GM08714 (cell line): Measurements from ENCODE around the gene RFX2.
"Not testable (repeated sequence)": the region's sequence is repeated elsewhere in the genome, so short reads cannot be mapped to it uniquely, and the experiment has no call there.

Experiments
- H3K4me3 ChIP-seq: fragments of 200-500 bp; sonication (Bioruptor generic); 2 replicates; pipeline ENCODE4 v1.5.1; 2014; ENCODE audit warnings: mild to moderate bottlenecking, low read length, inconsistent platforms
- ZNF274 ChIP-seq: IDR thresholded peaks from 2 replicates; pipeline ENCODE4 v1.6.1; 2012; ENCODE audit warnings: mild to moderate bottlenecking, low read depth, low read length

Gene RFX2

DNA sequence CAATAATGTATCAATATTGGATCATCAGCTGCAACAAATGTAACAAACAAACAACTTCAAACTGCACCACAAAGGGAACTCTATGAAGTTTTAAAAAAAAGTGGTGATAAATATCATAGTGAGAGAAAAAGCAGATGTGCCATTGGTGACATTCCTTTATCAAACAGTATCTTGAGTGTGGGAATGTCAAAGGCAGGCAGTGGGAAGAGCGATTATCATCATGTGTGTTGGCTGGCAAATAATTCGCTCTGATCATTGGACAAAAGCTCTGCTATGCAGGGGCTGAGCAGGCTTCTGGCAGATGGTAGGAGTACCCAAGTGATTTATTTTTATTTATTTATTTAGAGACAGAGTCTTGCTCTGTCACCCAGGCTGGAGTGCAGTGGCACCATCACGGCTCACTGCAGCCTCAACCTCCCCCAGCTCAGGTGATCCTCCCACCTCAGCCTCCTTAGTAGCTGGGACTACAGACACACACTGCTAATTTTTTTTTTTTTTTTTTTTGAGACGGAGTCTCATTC, 76.5 kb downstream of the RFX2 start:
- H3K4me3 ChIP-seq, result no peak overlapping the region
- TF ChIP-seq ZNF274, result no peak

DNA sequence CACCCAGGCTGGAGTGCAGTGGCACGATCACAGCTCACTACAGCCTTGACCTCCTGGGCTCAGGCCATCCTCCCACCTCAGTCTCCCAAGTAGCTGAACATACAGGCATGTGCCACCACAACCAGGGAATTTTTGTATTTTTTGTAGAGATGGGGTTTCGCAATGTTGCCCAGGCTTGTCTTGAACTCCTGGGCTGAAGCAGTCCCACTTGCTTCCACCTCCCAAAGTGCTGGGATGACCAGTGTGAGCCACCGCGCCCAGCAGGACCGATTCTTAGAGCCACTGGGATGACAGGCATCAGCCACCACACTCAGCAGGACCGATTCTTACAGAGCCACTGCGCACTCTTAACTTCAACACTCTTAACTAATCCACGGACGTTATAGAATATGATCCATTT, 77.5 kb downstream of the RFX2 start:
- TF ChIP-seq ZNF274, result no peak
- H3K4me3 ChIP-seq, result no peak overlapping the region

DNA sequence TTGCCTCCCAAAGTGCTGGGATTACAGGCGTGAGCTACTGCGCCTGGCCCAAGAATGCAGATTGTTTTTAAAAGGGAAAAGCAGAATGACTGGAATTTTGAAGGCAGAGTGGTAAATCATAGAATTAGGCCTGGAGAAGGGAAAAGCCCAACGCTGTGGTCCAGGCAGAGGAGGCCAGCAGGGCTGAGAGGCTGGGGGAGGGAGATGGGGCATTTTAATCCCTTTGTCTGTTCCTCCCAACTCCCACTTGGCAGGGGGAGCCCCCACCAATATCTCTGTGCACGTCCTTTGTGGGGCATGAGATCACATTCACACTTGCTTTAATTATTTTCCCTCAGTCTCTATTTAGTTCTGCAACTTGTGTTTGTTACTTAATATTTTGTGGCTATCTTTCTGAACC, 77.9 kb downstream of the RFX2 start:
- no peak for TF ChIP-seq ZNF274
- H3K4me3 ChIP-seq, result no peak overlapping the region

DNA sequence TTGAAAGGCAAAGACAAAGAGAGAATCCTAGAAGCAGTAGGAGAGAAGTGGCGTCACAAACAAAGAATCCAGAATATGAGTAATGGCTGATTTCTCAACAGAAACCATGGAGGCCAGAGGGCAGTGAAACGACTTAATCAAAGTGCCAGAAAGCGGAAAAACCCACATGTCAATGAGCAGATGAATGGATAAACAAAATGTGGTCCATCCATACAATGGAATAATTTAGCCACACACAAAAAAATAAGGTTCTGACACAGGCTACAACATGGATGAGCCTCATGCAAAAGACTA, 80.1 kb downstream of the RFX2 start:
- no peak overlapping the region for H3K4me3 ChIP-seq
- TF ChIP-seq ZNF274, result no peak

DNA sequence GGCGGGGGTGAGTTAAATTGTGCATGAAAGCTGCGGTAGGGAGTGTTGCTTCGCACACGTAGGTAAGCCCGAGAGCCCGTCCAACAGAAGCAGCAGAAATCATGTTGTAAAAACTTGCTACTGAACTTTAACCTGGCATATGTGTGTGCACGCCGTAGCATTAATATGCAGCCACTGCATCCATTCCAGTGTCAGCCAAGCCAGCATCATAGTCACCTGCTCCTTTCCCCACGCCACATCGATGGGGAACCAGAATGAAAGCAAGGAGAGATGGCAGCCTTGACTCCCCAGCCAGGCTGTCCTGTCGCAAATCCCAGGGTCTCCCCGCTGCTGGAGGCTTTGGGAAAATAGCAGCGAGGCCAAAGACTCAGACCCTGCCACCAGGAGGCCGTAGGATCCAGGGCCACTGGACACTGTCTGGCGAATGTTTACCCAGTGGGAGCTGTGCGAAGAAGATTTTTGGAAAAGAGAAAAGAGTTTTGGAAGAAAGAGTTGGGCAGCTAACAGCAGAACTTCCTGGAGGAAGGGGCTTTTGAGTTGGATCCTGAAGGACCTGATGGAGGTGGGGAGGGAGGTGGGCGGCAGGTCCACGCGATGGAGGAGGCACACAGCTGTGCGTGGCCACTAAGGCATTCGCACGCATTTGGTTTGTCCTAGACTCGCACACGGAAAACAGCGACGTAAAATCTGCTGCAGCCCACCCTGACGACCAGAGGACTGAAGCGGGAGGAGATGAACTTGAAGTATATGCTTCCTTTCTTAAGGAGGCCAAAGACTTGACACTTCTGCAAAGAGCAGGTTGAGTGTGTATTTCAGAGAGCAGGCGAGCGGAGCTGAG, 83.7 kb downstream of the RFX2 start:
- no peak for TF ChIP-seq ZNF274
- no peak overlapping the region for H3K4me3 ChIP-seq

DNA sequence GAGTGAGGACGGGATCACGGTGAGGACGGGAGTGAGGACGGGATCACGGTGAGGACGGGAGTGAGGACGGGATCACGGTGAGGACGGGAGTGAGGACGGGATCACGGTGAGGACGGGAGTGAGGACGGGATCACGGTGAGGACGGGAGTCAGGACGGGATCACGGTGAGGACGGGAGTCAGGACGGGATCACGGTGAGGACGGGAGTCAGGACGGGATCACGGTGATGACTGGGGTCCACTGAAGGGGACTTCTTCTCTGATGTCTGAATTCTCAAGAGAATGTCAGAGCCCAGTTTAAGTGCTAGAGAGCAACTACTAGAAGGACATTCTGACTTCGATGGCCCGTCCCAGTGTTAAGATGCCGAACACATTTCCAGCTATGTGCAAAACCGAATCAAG, 85.5 kb downstream of the RFX2 start:
- not testable (repeated sequence) for H3K4me3 ChIP-seq

DNA sequence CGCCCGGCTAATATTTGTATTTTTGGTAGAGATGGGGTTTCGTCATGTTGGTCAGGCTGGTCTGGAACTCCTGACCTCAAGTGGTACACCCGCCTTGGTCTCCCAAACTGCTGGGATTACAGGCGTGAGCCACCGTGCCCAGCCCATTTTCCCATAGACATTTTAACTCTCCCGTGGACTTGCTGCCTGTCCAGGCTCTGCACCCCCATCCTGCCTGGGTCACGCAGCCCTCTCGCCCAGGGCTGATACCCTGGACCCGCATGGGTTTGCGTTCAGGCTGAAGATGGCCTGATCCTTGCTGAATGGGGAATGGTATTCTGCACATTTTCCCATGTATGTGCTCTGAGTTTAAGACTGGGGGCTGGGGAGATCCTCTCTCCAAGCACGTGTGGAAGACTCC, 86.4 kb downstream of the RFX2 start:
- no peak for TF ChIP-seq ZNF274
- no peak overlapping the region for H3K4me3 ChIP-seq

DNA sequence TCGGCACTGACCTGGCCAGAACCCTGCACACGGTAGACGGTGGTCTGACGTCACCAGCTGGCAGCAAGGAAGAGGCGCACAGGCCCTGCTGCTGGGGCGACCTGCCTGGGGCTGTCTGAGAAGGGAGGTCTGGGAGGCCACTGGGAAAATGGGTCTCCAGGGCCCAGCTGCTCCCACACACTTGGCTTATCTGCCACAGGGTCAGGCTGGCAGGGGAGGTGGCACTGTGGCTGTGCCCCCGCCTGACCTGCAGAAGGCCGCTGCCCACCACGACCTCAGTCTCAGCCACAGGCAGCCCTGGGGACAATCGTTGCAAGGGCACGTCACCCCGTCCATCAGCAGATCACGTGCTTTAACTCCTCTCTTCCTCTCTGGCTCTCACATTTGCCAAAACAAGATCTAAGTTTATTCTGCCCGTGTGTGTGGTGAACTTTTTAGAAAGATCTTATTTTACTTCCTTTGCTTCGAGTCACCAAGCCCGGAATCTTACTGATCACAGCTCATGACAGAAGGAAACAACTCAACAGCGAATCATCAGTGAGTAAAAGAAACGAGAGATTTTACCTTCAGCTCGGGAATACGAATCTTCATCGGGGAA, 87.1 kb downstream of the RFX2 start:
- H3K4me3 ChIP-seq, result no peak overlapping the region
- no peak for TF ChIP-seq ZNF274

DNA sequence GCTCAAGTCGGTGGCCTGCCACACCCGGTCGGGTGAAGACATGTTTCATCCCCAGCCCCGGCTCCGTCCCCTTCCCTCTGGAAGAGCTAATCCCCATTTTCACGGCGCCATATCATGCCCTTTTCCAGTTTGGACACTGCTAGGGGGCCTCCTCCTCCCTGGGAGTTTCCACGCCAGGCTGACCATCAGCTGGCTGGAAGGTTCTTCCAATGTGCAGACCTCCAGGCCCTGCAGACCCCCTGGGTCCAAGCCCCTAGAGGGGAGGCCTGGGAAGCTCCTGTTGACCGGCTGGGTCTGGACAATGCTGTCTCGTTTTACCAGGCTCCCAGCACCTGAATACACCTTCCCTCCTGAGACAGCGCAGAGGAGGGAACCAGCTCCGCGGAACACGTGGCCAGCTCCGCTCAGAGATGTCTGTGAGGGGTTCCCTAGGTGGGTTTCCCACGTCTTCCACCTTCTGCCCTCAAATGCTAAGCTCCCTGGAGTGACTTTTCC, 87.7 kb downstream of the RFX2 start:
- no peak overlapping the region for H3K4me3 ChIP-seq
- TF ChIP-seq ZNF274, result no peak

DNA sequence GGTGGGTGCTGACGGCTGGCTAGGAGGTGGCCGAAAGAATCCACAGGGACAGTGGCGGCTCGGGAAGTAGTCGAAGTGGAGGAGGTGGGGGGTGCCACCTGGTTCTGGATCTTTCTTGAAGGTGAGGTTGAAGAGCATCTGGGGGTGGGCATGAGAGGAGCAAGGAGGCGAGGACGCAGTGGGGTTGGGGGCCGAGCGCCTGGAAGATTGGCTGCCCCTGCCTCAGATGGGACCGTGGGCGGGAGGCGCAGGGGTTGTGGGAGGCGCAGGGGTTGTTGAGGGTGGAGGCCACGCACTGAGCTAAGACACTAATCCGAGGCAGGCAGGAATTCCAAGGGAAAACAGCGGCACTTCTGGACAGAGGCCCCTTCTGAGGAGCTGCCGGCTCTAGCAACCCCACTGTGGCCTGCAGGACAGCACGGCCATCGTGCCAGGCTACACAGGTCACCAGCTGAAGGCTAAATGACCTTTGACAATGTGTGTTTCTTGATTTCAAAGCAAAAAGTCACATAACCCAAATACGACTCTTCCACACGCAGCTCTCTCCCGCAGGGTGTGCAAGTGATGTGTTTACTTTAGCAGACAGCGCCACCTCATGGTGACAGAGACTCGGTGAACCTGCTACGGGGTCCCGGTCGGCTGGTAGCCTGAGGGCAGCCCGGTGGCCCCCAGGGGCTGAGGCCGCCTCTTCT, 88.3 kb downstream of the RFX2 start:
- no peak for TF ChIP-seq ZNF274
- H3K4me3 ChIP-seq, result no peak overlapping the region

DNA sequence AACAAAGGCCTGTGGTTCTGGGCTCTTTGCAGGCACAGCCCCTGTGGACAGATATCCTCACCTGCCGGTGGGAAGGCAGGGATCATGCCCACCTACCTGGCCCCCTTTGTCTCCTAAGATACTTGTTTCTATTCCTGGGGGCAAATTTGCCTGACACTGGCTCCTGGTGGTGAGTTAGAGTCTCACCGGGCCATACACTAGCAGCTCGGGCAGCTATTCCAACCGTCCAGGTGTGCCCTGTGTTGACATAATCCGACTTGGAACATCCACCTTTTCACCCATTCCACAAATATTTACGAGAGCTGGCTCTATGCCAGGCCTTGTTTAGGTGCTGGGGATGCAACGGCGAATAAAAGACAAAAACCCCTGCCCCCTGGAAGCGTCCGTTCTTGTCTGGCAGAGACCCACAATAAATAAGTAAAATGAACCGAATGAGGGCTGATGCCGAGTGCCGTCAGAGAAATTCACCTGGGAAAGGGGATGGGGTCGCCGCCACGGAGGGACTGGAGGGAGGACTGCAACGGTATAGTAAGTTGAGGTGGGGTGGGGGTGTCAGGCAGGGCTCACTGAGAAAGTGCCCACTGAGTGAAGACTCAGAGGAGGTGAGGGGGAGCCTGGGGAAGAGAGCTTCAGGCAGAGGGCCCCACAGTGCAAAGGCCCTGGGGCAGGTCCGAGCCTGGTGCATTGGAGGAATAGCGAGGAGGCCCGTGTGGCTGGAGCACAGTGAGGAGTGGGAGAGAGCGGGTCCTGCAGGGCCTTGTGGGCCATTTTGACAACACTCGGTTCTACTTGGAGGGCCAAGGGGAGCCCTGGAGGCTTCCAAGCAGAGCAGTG, 89.1 kb downstream of the RFX2 start:
- H3K4me3 ChIP-seq, result no peak overlapping the region
- no peak for TF ChIP-seq ZNF274

DNA sequence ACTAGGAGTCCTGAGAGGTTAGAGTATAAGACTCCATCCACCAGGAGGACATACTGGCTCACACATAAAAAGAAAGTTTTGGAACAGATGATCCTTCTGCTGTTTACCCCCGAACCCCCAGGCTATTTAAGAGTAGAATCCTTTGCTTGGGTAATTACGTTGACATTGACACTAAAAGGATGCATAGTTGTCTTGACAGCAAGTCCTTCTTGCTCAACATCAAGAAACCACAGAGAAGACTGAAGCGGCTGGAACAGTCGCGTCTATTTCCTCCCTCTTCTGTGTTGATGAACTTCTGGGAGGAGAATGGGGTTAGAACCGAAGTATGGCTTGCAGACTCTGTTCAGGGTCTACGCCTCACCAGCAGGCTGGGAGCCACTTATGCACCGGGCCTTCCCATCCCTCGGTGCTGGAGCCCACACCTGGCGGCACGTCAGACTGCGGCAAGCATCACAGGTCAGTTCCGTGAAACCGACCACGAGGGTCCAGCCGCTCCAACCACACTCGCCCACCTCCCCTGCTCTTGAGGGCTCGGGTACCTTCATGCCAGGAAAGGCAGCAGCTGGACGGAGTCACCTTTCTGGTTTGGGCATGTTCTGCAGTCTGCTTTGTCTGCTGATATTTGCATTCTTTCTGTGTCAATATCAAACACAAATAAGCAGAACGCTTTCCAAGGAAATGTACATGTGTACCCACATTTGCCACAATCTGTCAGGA, 90.0 kb downstream of the RFX2 start:
- TF ChIP-seq ZNF274, result no peak
- H3K4me3 ChIP-seq, result no peak overlapping the region

DNA sequence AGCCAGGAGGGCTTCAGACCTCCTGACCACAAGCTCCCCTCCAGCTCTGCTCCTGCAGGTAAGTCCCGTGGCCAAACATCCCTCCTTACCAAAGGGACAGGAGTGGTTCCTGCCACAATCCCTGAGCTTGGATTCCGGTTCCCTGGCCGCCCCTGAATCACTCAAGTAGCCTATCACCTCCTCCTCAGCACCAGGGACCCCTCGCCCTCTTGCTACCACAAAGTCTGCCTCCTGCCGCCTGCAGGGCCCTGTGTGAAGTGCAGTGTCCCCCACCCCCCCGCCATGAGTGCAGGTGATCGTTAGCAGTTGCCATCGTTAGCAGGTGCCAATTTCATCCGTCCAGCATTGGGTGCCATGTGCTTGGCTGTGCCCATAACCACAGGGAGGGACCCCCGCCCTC, 91.5 kb downstream of the RFX2 start:
- TF ChIP-seq ZNF274, result no peak
- no peak overlapping the region for H3K4me3 ChIP-seq
